NCI-H1694 treated with DMSO at 0.1 percent for 48 hours (cell line): ENCODE measurements around the gene IDI2.

ENCODE experiments used
- DNase-seq: peaks from one replicate; lab custom pipeline; 2025; lab: John Stamatoyannopoulos, UW

Gene IDI2

DNA sequence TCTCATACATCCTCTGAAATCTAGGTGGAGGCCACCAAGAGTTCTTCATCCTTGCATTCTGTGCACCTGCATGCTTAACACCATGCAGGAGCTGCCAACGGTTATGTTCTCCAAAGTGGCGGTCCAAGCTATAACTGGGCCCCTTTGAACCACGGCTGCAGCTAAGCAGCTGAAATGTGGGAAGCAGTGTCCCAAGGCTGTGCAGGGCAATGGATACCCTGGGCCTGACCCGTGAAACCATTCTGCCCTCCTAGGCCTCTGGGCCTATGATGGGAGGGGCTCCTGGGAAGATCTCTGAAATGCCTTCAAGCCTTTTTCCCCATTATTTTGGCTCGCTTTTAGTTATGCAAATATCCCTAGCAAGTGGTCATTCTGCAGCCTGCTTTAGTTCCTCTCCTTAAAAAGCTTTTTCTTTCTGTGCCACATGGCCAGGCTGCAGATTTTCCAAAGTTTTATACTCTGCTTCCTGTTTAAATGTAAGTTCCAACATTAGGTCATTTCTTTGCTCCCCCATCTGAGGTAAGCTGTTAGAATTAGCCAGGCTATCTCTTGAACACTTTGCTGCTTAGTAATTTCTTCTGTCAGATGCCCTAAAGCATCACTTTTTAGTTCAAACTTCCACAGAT lies 45.1 kb downstream of the IDI2 start:
- no peak for DNase-seq

DNA sequence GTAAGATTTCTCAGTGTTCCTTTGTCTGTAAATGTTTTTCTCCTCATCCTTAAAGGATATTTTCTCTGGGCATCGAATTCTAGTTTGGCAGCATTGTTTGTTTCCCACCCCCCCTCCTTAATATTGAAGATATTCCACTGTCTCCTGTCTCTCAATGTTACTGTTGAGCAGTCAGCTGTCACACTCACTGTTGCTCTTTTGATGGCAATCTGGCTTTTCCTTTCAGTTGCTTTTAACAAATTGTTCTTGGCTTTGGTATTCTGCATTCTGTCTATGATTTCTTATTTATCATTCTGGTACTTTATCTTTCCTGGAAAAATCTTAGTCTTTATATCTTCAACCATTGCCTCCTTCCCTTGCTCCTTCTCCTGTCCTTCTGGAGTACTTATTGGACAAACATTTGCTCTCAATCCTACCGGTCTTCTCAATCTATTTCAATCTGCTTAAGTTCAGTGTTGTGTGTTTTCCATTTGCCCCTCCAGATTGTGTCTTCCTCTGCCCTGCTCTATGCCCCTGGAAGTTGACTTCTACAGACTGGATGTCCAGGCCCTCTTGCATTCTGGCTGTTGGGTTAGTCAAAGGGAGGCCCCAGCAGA lies 46.7 kb downstream of the IDI2 start:
- DNase-seq: no peak

DNA sequence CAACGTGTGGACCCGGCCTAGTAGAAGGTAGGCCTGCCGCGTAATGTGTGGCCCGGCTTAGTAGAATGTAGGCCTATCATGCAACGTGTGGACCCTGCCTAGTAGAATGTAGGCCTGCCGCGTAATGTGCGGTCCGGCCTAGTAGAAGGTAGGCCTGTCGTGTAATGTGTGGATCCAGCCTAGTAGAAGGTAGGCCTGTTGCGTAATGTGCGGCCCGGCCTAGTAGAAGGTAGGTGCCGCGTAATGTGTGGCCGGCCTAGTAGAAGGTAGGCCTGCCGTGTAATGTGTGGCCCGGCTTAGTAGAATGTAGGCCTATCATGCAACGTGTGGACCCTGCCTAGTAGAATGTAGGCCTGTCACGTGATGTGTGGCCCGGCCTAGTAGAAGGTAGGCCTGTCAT lies 49.3 kb downstream of the IDI2 start:
- no peak for DNase-seq

DNA sequence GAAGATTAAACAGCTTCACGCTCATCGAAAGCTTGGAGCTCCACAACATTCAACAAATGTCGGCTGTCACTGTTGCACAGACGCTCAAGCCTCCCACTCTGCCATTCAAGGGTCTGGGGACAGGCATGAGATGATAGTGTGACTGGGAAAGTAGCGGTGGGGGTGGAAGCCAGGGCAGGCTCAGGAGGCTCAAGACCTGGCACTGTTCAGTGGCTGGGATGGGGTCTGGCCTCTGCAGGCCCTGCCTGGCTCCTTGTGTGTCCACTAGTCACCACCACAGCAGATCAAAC lies 50.9 kb downstream of the IDI2 start:
- no peak for DNase-seq

DNA sequence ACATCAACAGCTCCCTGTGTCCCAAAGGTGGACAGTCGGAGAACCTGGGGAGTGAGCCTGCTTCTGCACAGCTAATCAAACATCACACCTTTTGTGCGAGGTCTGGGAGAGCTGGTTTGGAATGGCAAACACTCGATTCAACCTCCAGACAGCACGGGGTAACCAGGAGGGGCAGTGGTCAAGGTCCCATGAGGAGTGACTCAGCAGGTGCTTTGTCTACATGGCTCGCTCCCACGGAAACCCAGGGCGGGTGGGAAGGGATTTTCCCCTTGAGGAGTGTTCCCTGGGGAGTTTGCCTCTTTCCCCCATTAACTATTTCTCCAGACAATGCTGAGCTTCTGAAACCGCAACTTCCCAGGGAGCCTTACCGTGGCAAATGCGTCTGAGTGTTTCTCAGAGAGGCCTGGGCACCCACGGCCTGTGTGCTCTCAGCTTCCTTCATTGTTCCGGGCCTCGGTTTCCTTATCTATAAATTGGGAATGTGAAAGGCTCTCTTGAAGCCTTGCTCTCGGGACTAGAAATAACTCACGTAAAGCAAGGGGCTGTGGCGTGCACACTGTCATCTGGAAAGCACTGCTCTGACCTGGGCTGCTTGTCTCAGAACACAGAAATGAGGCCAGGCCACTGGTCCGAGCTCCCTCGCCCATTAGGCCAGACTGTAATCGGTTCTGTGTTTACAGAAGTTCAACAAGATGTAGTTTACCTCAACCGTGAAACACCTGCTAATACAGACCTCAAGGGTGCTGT lies 51.4 kb downstream of the IDI2 start:
- no peak for DNase-seq

DNA sequence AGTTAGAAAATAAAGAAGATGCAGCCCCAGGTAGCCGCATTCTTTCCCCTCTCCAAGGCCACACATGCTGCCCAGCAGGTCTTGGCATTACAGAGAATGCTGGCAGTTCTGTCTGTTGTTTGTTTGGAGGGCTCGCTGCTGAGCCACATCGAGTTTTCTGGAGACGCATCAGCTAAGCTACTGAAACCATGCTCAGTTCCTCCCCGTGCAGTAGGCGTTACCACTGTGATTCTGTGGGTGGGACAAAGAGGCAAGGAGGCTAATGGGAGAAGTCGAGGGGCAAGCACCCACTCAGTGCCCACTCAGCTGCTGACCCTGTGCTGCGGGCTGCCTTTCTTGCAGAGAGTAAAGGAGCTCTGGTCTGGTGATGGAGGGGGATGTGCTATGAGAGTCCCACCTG lies 52.9 kb downstream of the IDI2 start:
- DNase-seq: no peak

DNA sequence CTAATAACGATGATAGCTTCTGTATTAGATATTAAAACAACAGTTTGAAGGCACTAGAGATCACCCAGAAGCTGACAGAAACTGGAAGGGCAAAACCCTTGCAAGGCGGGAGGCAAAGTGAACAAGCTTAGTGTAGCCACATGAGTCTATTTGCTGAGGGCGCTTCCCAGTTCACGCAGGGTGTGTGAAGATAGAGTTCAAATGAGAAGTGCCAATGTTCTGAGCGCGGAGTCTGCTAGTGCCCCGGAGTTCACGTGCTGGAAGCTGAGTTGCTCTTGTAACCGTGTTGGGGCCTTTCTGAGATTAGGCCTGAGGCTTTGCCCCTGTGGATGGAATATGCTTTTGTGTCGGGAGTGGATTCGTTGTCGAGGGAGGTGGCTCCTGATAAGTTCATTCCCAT lies 54.0 kb downstream of the IDI2 start:
- no peak for DNase-seq

DNA sequence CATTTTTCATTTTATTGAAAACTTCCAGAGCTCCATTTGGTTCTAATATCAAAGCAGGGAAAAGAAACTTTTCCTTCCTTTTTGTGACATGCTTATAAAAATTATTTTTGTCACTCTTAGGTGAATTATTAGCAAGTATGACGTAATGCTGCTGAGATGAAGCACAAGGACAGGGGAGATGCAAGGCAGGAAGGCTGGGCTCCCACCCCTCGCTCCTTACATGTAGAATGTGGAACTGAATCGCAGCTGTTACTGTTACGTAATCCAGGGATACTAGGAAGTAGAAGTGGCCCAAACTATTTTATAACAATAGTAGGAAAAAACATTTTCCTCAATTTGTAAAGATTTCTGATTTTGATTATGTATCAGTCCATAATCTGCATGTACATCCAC lies 54.5 kb downstream of the IDI2 start:
- DNase-seq: no peak

DNA sequence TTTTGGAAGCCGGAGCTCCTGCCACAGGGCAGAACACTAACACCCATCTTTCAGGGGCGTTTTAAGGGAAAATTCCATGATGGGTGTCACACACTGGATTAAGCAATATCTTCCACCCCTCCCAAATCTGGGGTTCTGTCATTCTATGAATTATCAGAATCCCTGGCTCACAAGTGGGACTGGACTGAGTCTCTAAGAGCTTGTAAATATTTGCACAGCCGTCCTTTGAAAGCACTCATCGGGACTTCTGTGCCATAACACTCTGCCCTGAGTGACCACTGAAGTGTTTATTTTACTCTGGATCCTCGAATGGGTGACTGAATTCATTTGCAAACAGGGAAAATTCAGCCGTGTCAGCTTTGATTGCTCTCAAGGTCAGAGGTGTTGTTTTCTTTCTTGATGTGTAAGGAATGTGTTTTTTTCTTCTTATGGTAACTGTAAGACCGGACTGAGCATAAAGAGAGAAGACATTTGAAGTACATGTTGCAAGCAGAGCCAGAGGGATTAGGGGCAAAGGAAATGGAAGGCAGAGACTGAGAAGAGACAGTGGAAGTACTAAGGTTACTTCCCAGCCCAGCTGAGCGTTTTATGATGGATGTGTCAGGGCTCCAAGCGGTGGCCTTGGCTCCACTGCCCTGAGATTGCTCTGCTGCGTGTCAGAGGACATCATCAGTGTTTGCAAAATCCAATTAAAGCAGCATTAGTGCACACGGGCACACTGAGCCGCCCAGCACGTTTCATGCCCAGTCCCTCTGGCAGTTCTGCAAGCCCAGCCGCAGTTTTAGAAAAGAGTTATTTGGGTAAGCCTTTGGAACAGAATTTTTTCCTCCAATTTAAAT lies 55.1 kb downstream of the IDI2 start:
- no peak for DNase-seq

DNA sequence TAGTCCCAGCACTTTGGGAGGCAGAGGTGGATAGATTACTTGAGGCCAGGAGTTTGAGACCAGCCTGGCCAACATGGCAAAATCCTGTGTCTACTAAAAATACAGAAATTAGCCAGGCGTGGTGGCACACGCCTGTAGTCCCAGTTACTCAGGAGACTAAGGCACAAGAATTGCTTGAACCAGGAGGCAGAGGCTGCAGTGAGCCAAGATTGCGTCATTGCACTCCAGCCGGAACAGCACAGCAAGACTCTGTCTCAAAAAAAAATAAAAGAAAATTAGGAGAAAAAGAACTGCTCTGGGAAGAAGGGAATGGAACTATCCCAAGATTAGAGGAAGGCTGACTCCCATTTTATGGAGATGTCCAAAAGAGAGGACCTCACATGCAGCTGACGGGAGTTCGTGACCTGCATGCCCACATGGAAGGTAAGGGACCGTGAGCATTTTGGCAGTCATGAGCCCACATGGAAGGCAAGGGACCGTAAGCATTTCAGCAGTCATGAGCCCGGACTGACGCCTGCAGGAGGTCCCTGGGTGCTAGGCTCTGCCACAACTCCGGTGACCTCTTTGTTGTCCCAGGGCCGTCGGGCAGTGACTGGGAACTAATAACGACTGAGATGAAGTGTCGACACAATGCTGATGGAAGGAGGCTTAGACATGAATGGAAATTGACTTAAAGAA lies 56.0 kb downstream of the IDI2 start:
- no peak for DNase-seq
